T-helper 9 cell (primary cell): ENCODE data around the gene GCSH.
A peak's percentile ranks its signal among the peaks of the same experiment; 100 is the strongest.

Experiments used
- DNase-seq: peaks from one replicate; pipeline ENCODE4 v3.0.0-alpha.2; 2020

Gene GCSH

DNA sequence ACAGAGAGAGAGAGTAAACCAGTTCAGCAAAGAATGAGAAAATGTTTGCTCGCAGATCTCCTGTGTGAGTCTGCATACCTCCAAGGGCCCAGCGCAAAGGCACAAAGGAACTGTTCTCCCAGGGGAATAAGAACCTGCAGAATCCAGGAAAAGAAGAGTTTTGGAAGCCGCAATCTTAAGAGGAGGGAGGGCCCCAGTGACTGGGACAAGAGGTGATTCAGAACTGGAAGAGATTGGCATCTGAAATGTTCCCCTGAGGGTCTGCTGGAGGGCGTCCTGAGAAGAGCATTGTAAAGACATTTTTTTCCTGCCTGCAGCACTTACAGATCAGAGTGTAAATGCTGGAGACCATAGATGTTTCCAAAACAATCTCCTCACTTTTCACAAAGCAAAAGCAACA lies 54.5 kb downstream of the GCSH start:
- no peak for DNase-seq

DNA sequence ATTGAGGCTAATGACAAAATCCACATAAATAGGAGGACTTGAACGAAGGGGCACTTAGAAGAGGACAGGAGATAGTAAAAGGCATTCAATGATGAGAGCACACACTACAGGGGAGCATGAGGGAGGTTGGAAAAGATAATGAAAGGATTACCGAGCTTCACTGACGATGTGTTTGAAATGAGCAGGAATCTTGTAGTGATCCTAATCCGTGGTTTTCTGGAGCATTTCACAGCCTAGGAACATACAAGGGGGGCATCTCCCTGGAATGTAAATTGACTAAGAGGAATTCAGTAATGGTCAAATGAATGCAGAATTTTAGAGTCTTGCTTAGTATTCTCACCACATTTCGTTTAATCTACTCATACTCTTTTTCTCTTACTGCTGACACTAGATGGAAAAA lies 55.4 kb downstream of the GCSH start:
- no peak for DNase-seq

DNA sequence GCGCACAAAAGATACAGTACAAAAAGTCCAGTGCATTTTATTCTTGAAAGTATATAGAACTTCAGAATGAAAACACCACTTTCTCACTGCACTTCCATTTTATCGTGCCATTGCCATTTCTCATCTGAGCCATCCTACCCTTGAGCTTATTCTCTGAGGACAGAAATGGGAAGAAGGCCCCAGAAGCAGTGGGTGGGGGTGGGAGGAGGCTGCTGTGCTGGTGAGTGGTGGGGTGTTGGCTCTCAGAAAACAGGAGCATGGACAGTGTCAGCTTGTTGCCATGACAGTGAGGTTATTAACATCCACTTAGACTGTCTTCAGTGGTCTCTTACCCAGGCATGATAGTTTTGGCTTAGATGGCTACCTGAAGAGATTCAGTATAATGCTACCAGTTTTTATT lies 56.1 kb downstream of the GCSH start:
- no peak for DNase-seq

DNA sequence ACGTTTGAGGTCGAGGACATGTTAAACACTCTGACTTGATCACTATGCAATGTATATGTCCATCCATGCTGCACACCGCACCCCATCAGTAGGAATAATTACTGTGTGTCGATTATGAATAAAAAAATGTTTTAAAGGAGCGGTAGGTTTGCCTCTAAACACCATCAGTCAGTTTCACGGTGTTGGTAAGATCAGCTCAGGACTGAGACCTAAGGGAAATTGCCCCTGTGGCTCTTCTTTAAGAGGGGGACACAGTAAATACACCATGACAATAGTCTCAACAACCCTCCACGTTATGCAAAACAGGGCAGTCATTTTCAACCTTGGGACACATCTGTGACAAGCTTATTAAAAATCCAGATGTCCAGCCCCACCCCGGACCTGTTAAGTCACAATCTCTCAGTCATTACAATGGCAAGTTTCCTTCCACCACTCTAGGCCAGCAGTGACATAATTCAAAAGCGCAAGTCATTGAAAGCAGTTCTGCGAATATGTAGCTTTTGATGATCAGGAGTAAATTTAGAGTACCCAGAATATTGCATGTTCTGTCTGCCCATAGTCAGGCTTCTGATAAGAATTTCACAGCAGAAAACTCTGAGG lies 59.3 kb downstream of the GCSH start:
- DNase-seq = no peak

DNA sequence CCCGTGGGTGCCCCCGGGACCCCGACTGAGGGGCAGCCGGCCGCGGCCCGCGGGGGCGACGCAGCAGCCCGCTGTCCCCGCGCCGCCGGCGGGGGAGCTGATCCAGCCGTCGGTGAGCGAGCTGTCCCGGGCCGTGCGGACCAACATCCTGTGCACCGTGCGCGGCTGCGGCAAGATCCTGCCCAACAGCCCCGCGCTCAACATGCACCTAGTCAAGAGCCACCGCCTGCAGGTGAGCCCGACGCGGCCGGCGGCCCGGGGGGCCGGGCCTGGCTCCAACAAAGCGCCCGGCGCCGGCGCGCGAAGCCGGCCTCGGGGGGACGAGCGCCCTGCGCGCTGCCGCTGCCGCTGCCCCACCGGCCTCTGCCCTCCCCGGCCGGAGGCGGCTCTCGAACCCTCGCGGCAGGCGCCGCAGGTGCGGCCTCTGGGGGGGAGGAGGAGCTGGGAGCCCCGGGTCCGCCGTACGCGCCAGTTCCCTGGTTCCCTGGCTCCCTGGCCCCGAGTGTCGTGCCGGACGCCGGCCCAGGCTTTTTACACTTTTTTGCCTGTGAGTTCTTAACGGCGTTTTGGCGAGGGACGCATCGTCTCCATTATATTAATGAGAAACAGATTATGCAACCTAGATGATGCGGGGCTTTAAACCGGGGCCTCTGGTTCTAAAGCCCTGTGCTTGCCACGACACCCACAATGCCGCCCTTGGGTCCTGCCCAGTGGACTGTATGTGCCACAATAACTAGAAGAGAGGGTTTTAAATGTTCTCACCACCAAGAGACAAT lies 60.0 kb downstream of the GCSH start:
- peak; percentile 40 for DNase-seq

DNA sequence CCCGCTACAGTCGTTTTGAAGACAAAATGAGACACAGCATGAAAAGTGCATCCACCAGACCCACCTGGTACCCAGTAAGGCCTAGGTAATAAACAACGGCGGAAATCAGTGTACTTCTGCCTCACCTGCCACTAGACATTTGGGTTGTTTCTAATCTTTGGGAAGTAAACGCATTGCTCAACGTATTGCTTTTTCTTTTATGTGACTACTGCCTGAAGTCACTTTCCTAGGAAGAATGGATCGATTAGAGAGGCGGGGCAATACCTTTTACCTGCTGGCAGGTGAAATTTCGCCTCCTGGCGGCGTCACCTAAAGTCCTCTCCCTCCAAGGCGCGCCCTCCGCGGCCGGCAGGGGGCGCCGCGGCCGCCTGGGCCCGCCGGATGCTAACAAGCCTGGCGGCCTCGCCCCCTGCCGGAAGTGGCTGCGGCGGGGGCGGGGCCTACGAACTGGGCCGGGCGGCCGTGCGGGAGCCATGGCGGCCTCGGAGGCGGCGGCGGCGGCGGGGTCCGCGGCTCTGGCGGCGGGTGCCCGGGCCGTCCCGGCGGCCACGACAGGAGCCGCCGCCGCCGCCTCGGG lies 60.7 kb downstream of the GCSH start, which contains the start of gene ATMIN:
Gene ATMIN, plus strand, starts transcription at position 445 of the 577 bp plus-strand sequence. Its CDS starts 29 bp downstream, at position 474.
- peak; percentile 90 for DNase-seq
